Stomach (tissue), 4 donors: ENCODE measurements around the gene OR9Q2.

Experiments used
- POLR2A ChIP-seq, 4 donors: fragments of 450-650 bp; IDR thresholded peaks; one replicate each; pipeline ENCODE4 v1.6.1; 2016; ENCODE audit warnings: antibody characterized with exemption in 4 of 4, control low read depth in 2 of 4, mild to moderate bottlenecking in 1 of 4, moderate library complexity in 1 of 4
- TF ChIP-seq, protein P1 (sequence below), 7 experiments: fragments of 450-650 bp in 4 of 7; fragments of 200-600 bp in 3 of 7; sonication (generic) in 3 of 7; IDR thresholded peaks; one replicate each; pipeline ENCODE4 v1.5.1; 2016 to 2019; ENCODE audit warnings: antibody characterized with exemption in 7 of 7, control low read depth in 2 of 7, mild to moderate bottlenecking in 1 of 7

DNA sequence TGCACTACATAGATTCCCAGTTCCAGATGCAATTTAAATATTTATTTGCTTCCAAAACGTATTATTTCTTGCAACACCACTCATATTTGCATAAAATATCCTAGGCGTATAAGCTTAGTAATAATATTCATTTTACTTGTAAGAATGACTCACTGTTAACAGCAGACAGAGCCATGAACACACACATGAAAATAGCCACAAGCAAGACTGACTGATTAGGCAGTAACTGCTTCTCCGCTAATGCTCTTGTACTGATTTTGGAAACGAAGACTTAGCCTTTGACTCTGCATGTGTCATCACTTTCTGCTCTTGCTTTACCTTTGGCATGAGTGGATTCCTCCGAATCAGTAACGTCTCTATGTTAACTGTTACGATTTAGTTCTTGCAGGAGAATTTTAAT lies 33.9 kb downstream of the OR9Q2 start:
- TF ChIP-seq, protein P1, sequence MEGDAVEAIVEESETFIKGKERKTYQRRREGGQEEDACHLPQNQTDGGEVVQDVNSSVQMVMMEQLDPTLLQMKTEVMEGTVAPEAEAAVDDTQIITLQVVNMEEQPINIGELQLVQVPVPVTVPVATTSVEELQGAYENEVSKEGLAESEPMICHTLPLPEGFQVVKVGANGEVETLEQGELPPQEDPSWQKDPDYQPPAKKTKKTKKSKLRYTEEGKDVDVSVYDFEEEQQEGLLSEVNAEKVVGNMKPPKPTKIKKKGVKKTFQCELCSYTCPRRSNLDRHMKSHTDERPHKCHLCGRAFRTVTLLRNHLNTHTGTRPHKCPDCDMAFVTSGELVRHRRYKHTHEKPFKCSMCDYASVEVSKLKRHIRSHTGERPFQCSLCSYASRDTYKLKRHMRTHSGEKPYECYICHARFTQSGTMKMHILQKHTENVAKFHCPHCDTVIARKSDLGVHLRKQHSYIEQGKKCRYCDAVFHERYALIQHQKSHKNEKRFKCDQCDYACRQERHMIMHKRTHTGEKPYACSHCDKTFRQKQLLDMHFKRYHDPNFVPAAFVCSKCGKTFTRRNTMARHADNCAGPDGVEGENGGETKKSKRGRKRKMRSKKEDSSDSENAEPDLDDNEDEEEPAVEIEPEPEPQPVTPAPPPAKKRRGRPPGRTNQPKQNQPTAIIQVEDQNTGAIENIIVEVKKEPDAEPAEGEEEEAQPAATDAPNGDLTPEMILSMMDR (IDR thresholded peaks at IDR 0.05), result no peak
- no peak for TF ChIP-seq POLR2A (IDR thresholded peaks at IDR 0.05)
